Measurements from ENCODE around the gene PARD3B.

DNA sequence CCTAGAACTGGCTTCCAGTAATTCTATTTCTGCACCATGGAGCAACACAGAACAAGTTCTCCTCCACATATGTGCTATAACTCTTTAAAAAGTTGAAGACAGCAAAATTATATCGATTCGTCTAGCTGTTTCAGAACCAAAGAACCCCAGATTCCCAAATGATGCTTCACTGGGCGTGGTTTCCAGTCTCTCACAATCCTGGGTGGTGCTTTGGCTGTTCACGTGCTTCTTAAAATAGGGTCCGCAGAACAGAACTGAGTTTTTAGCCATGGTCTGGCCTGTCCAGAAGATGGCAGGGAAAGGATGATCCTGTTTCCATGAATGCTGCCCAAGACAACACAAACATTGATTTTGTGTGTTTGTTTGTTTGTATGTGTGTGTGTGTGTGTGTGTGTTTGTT, 37.6 kb upstream of the PARD3B start:
- TF ChIP-seq POLR2A (IDR thresholded peaks at IDR 0.05) (no peak), CTCF (IDR thresholded peaks at IDR 0.05) (no peak)
